ENCODE results near the gene VIP.

The VIP gene

DNA sequence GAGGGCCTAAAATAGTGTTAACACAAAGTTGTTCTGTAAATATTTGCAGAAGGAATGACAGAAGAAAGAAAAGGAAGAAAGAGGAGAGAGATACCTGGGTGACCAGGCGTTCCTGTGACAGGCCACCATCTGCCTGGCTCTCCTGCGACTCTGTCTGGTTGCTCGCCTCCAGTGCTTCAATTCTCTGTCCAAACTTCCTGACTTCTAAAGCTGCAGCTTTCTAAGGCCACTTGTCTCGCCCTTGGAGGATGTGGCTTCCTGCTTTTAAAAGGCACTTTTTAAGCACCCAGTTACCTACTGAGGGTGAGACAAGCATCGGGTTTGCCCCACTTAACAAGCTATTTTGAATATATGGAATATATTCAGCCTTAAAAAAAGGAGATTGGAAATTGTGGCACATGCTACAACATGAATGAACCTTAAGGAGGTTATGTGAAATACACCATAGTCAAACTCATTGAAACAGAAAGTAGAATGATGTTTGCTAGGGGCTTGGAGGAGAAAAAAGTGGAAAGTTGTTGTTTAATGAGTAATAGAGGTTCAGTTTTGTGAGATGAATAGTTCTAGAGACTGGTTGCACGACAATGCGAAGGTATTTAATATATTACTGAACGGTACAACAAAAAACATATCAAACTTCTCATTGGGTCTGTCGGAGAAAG, 32.8 kb downstream of the VIP start:
- no peak for DNase-seq

DNA sequence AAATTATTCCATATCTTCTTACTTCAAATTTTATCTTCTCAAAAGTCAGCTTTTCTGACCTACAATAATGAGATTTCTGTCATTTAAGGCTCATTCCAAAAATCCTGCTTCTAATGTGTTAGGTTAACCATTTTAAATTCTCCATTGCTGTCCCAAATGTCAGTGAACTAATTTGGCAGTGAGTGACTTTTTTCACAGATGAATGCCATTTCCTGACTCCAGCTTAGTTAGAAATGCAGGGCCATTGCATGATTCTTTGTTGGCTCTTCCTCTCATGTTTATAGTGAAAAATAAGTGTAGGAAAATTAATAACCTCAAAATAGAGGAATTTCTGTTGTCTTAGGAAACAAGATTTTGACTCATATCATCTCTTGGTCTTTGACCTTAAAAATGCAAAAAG, 44.1 kb downstream of the VIP start:
- no peak for DNase-seq

DNA sequence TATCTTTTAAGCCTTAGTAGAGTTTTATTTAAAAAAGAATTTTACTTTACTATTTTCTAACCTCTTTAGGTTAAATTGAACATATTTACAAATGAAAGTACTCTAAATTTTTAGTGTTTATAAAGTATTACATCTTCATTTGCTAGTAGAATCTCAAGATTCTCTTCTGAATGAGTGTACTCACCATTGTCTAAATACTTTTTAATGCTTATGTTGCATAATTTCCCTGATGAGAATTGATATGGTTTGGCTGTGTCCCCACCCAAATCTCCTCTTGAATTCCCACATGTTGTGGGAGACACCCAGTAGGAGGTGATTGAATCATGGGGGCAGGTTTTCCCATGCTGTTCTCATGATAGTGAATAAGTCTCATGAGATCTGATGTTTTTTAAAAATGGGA, 53.6 kb downstream of the VIP start:
- DNase-seq, result no peak

Data from hippocampal formation (tissue), 2 donors.